ENCODE measurements around the gene UNC13D.

DNA sequence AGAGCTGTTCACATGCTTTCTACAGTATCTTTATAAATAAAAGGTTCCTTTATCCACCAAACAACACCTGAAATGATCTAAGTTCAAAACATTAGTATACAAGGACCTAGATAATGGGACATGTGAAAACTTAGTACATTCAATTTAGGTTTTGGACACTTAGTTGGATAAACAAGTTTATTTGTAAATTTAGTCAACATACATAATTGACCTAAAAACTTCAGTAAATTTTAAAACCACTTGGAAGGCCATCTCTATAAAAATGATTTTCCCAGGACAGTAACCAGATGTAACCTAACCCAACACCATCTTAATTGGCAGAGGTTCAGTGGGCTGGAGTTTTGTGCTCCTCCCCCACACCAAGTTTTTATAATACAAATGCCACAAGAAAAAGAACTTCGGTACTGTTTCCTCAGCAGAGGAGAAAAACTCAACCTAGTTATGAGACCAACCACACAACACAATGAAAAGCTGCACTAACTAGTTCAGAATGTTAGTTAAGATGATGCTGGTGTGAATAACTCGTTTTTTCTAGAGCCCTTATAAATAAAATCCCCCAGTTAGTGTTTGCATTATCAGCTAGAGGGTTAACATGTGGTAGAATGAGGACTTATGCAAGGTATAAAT is 66.8 kb downstream of the UNC13D start:
- TF ChIP-seq, protein P1, sequence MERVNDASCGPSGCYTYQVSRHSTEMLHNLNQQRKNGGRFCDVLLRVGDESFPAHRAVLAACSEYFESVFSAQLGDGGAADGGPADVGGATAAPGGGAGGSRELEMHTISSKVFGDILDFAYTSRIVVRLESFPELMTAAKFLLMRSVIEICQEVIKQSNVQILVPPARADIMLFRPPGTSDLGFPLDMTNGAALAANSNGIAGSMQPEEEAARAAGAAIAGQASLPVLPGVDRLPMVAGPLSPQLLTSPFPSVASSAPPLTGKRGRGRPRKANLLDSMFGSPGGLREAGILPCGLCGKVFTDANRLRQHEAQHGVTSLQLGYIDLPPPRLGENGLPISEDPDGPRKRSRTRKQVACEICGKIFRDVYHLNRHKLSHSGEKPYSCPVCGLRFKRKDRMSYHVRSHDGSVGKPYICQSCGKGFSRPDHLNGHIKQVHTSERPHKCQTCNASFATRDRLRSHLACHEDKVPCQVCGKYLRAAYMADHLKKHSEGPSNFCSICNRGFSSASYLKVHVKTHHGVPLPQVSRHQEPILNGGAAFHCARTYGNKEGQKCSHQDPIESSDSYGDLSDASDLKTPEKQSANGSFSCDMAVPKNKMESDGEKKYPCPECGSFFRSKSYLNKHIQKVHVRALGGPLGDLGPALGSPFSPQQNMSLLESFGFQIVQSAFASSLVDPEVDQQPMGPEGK (CRISPR knock-in tag; IDR thresholded peaks at IDR 0.05; ENCODE audit: borderline replicate concordance): 0 out of 2 replicates have a peak, but pooled peaks have one; percentile 24
- no peak for TF ChIP-seq ISL1 (CRISPR knock-in tag; IDR thresholded peaks at IDR 0.05)
- TF ChIP-seq RARB (CRISPR knock-in tag; IDR thresholded peaks at IDR 0.05): peak; percentile 73
- peak; percentile 54 for TF ChIP-seq CREB5 (CRISPR knock-in tag; IDR thresholded peaks at IDR 0.05; ENCODE audit: low read depth)
- TF ChIP-seq, protein P2, sequence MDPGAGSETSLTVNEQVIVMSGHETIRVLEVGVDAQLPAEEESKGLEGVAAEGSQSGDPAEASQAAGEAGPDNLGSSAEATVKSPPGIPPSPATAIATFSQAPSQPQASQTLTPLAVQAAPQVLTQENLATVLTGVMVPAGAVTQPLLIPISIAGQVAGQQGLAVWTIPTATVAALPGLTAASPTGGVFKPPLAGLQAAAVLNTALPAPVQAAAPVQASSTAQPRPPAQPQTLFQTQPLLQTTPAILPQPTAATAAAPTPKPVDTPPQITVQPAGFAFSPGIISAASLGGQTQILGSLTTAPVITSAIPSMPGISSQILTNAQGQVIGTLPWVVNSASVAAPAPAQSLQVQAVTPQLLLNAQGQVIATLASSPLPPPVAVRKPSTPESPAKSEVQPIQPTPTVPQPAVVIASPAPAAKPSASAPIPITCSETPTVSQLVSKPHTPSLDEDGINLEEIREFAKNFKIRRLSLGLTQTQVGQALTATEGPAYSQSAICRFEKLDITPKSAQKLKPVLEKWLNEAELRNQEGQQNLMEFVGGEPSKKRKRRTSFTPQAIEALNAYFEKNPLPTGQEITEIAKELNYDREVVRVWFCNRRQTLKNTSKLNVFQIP (CRISPR knock-in tag; IDR thresholded peaks at IDR 0.05; ENCODE audit: borderline replicate concordance, low read depth): peak; percentile 65; the same call in 1 of the 2 replicates
- TF ChIP-seq OSR1 (CRISPR knock-in tag; IDR thresholded peaks at IDR 0.05): no peak
- TF ChIP-seq ZNF565 (CRISPR knock-in tag; conservative IDR thresholded peaks at IDR 0.05; ENCODE audit: low read depth): no peak
- TF ChIP-seq ZFP30 (CRISPR knock-in tag; IDR thresholded peaks at IDR 0.05): no peak; the same call in none of the 2 replicates
- no peak for TF ChIP-seq ZFP3 (CRISPR knock-in tag; IDR thresholded peaks at IDR 0.05)
- TF ChIP-seq TOX (CRISPR knock-in tag; IDR thresholded peaks at IDR 0.05; ENCODE audit: borderline replicate concordance): peak; percentile 10; the same call in 1 of the 2 replicates
- no peak; the same call in 1 of the 2 replicates for TF ChIP-seq ARNTL (CRISPR knock-in tag; IDR thresholded peaks at IDR 0.05; ENCODE audit: borderline replicate concordance, low read depth)
- TF ChIP-seq TCF4 (CRISPR knock-in tag; IDR thresholded peaks at IDR 0.05; ENCODE audit: borderline replicate concordance): no peak; the same call in 1 of the 2 replicates
- TF ChIP-seq GLIS3 (CRISPR knock-in tag; IDR thresholded peaks at IDR 0.05): no peak; the same call in 1 of the 2 replicates
- TF ChIP-seq ZNF70 (CRISPR knock-in tag; IDR thresholded peaks at IDR 0.05): no peak

All from SK-N-SH treated with all-trans-retinoic acid at 6 μM for 48 hours (cell line).